NCI-H748 (cell line): ENCODE data around the gene CEACAM5.

Source experiments
- DNase-seq: peaks from one replicate; lab custom pipeline; 2025; ENCODE audit not compliant: unreplicated experiment; lab: John Stamatoyannopoulos, UW

The CEACAM5 gene

DNA sequence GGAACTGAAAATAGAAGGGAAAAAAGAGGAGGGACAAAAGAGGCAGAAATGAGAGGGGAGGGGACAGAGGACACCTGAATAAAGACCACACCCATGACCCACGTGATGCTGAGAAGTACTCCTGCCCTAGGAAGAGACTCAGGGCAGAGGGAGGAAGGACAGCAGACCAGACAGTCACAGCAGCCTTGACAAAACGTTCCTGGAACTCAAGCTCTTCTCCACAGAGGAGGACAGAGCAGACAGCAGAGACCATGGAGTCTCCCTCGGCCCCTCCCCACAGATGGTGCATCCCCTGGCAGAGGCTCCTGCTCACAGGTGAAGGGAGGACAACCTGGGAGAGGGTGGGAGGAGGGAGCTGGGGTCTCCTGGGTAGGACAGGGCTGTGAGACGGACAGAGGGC, at the start of gene CEACAM5:
Gene CEACAM5, plus strand, starts transcription at position 146 of the 400 bp plus-strand sequence. Its CDS starts 106 bp downstream, at position 252.
- peak; percentile 86 for DNase-seq

DNA sequence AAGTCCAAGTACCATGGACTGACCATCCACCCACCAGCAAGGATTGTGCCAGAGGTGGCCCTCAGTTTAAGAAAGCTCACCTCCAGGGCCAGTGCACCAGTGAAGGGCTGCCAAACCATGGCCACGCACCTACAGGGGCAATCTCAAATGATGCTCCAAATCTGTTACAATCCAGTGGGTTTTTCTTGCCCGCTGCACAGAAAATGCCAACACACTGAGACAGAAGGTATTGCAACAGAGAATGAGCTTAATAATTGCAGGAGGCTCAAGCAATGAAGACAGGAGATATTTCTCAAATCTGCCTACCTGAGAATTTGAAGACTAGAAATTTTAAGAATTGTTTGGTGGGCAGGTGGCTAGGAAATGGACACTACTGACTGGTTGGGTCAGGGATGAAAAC, 42.4 kb upstream of the CEACAM5 start:
- no peak for DNase-seq

DNA sequence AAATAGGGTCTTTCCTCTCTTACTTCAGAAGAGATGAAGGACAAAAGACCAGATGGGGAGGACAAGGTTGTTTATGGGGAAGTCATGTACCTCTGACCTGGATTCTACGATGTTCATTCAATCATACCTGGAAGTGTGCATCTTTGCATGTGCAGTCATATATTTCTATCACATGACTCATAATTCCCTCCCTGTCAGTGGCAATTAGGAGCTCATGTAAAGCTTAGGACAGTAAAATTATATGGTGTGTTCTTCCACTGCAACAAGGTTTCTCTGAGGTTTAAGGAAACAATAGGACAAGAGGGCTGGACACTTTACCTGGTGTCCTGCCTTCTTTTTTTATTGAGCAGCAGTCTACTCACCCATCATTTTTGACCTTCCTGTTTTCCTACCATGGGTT, 40.1 kb upstream of the CEACAM5 start:
- DNase-seq, result no peak

DNA sequence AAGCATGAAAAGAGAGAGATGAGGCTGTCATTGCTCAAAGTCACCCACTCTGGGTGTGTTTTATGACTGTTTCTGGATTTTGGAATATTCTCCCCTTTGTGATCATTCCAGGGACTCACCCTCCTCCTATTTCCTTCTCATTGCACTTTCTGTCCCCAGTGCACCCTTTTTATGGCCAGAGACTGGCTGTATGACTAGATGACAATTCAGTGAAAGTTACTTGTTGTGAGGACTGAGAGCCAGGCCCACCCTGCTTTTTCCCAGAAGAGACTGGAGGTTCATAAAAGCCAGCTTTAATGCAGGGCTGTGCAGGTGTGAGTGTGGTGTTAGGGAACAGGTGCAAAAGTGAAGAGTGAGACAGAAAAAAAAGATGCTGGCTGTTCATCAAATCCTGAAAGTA, 37.7 kb upstream of the CEACAM5 start:
- no peak for DNase-seq

DNA sequence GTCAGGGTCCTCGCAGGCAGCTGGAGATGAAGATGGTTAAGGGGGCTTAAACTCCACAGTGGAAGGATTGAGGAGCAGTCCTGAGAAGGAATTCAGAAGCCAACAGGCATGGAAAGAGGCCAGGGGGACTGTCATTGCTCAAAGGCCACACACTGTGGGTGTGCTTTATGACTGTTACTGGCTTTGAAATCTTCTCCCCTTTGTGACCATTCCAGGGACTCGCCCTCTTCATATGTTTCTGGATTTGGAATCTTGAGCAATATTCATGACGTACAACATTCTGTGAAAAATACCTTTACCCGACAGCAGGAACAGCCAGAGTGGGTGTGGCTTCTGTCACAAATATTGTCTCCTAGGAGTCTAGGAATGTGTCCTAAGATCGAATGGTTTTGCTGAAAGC, 36.9 kb upstream of the CEACAM5 start:
- no peak for DNase-seq

DNA sequence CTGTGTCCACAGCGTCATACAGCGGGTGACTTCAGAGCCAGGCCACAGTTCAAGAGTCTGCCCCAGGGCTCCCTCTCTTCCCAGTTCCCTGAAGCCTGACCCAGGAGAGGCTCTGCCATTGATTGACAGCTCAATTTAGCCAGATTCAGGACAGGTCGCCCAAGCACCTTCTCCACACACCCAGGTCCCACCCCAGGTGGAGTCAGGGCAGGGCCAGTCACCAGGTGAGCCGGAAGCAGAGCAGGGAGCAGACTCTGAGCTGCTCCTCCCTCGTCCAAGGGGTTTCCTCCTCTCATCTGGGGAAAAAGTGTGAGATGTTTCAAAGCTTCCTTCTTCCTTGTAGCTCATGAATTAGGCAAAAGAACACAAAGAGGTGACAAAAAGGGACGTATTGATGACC, 26.0 kb upstream of the CEACAM5 start:
- DNase-seq, result no peak

DNA sequence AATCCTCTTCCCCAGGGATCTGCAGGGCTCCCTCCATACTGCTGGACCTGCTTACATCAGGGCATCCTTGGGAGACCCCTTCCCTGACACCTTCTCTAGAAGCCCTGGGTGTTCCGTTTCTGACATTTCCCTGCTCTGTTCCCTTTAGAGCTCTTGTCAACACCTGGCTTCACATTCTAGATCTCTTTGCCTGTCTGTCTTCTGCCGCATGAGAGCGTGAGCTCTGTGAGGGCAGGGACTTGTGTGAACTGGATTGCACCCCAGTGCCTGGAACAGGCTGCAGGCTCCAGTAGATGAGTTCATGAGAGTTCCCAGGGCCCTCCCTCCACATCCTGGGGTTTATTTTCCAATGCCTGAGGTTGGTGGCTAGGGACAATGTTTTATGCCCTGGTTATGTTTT, 21.0 kb upstream of the CEACAM5 start:
- no peak for DNase-seq

DNA sequence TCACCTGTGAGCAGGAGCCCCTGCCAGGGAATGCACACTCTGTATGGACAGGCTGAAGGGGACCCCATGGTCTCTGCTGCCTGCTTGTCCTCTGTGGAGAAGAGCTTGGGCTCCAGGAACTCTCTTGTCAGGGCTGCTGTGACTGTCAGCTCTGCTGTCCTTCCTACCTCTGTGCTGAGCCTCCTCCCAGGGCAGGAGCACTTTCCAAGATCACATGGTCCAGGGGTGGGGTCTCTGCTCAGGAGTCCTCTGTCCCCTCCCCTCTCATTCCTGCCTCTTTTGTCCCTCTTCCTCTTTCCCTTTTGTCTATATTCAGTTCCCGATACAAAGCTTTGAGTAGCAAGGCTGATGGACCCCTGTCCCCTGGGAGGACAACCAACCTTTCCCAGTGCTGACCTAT, 20.3 kb upstream of the CEACAM5 start, which contains the start of gene CEACAM7:
Gene CEACAM7, minus strand, starts transcription at position 173 of the 400 bp plus-strand sequence. Its CDS starts 105 bp downstream, at position 68.
- no peak for DNase-seq

DNA sequence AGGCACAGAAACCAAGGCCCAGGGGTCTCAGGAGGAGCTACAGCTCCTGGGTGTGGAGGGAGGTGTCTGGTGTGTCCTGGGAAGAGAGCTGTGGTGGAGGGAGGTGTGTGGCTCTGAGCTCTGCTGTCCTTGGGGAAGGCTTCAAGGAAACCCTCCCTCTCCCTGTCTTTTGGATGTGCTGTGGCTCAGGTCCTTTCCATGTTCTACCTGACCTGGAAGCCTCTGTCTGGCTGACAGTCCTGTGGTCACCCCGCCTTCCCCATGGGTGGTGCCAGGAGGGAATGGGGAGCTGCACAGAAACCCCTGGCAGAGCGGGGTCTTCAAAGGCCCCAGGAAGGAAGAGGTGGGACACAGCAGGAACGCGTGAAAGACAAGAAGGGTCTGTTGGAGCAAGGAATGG, 19.7 kb upstream of the CEACAM5 start:
- no peak for DNase-seq

DNA sequence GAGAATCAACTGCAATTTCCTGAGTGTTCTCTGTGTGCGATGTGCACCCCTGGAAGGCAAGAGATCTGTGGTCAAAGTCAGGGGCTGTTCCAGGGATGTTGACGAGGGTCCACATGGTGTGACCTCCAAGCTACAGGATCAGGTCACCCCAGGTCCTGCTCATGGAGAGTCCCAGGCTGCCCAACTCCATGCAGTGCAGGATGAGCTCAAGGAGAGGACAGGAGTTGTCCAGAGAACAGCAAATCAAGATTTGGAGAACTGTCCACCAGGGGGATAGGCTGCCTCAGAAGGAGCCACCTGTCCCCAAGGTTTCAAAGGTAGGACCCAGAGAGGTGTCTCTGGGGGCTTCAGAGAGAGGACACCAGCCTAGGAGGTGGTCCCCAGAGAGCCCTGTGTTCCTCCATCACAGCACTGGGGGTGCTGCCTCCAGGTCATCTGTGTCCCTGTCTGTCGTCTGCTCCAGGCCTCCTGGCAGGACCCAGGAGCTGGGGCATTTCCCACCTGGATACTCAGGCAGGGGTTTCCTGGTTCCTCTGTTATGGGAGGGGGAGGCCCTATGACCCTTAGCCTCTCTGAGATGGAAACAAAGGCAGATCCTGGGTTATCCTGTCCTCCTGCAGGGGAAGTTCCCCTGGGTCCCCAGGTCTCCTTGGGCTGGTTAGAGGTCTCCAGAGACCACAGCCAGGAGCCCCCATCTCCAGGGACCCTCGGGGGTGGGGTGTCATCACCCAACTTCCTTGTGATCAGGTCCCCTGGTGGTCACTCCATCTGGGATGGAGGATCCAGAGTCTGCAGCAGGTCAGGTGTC, 18.2 kb upstream of the CEACAM5 start:
- no peak for DNase-seq

DNA sequence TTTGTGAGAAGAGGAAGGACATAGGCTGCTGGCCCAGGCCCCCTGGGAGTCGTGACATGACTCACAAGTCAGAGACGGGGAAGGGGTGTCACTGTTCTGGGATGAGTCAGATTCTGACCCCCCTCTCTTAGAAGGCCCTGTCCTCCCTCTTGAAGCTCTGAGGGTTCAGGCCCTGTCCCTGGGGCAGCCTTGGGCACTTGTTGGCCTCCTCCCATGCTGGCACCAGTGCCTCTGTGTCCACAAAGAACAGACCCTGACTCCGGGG, 17.7 kb upstream of the CEACAM5 start:
- no peak for DNase-seq

DNA sequence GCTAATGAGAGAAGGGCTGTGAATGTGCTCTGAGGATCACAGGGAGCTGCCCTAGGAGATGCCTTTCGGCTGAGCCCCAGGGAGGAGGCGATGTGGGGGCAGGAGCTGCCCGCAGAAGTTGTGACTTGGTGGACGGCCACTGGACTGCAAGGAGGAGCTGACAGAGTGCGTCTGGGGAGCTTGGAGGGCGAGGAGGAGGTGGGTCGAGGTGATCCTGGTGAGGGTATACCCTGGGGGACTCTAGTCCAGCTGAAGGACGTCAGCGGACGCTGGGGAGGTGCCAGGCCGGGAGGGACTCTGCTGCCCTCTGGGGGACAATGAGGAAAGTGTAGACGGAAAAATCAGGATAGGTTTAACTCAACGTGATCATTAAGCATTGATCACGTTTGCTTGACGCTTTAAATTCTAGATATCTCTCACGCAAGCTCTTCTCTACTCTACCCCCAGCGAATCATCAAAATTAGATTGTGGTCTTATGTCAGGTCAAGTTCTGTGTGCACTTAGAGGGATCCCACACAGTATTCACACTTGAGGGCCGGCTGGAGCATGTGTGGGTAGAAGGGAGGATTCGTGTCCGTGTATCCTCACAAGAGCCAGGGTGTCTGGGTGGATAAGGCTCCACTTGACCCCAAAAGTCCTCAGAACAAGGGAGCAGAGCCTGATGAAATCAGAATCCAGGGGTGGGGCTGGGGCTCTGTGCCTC, 17.0 kb upstream of the CEACAM5 start:
- DNase-seq, result peak; percentile 60

DNA sequence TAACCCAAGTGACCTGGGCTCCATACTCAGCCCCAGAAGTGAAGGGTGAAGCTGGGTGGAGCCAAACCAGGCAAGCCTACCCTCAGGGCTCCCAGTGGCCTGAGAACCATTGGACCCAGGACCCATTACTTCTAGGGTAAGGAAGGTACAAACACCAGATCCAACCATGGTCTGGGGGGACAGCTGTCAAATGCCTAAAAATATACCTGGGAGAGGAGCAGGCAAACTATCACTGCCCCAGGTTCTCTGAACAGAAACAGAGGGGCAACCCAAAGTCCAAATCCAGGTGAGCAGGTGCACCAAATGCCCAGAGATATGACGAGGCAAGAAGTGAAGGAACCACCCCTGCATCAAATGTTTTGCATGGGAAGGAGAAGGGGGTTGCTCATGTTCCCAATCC, 14.2 kb upstream of the CEACAM5 start:
- no peak for DNase-seq

DNA sequence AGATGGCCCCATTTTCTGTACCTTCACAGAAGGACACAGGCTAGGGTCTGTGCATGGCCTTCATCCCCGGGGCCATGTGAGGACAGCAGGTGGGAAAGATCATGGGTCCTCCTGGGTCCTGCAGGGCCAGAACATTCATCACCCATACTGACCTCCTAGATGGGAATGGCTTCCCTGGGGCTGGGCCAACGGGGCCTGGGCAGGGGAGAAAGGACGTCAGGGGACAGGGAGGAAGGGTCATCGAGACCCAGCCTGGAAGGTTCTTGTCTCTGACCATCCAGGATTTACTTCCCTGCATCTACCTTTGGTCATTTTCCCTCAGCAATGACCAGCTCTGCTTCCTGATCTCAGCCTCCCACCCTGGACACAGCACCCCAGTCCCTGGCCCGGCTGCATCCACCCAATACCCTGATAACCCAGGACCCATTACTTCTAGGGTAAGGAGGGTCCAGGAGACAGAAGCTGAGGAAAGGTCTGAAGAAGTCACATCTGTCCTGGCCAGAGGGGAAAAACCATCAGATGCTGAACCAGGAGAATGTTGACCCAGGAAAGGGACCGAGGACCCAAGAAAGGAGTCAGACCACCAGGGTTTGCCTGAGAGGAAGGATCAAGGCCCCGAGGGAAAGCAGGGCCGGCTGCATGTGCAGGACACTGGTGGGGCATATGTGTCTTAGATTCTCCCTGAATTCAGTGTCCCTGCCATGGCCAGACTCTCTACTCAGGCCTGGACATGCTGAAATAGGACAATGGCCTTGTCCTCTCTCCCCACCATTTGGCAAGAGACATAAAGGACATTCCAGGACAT, 13.4 kb upstream of the CEACAM5 start:
- no peak for DNase-seq

DNA sequence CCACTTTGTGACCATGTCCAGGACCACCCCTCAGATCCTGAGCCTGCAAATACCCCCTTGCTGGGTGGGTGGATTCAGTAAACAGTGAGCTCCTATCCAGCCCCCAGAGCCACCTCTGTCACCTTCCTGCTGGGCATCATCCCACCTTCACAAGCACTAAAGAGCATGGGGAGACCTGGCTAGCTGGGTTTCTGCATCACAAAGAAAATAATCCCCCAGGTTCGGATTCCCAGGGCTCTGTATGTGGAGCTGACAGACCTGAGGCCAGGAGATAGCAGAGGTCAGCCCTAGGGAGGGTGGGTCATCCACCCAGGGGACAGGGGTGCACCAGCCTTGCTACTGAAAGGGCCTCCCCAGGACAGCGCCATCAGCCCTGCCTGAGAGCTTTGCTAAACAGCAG, 12.7 kb upstream of the CEACAM5 start:
- no peak for DNase-seq

DNA sequence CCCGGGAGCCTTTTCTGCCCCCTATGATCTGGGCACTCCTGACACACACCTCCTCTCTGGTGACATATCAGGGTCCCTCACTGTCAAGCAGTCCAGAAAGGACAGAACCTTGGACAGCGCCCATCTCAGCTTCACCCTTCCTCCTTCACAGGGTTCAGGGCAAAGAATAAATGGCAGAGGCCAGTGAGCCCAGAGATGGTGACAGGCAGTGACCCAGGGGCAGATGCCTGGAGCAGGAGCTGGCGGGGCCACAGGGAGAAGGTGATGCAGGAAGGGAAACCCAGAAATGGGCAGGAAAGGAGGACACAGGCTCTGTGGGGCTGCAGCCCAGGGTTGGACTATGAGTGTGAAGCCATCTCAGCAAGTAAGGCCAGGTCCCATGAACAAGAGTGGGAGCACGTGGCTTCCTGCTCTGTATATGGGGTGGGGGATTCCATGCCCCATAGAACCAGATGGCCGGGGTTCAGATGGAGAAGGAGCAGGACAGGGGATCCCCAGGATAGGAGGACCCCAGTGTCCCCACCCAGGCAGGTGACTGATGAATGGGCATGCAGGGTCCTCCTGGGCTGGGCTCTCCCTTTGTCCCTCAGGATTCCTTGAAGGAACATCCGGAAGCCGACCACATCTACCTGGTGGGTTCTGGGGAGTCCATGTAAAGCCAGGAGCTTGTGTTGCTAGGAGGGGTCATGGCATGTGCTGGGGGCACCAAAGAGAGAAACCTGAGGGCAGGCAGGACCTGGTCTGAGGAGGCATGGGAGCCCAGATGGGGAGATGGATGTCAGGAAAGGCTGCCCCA, 11.8 kb upstream of the CEACAM5 start:
- DNase-seq, result no peak

DNA sequence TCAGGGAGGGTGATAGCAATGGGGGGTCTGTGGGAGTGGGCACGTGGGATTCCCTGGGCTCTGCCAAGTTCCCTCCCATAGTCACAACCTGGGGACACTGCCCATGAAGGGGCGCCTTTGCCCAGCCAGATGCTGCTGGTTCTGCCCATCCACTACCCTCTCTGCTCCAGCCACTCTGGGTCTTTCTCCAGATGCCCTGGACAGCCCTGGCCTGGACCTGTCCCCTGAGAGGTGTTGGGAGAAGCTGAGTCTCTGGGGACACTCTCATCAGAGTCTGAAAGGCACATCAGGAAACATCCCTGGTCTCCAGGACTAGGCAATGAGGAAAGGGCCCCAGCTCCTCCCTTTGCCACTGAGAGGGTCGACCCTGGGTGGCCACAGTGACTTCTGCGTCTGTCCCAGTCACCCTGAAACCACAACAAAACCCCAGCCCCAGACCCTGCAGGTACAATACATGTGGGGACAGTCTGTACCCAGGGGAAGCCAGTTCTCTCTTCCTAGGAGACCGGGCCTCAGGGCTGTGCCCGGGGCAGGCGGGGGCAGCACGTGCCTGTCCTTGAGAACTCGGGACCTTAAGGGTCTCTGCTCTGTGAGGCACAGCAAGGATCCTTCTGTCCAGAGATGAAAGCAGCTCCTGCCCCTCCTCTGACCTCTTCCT, 11.1 kb upstream of the CEACAM5 start:
- no peak for DNase-seq

DNA sequence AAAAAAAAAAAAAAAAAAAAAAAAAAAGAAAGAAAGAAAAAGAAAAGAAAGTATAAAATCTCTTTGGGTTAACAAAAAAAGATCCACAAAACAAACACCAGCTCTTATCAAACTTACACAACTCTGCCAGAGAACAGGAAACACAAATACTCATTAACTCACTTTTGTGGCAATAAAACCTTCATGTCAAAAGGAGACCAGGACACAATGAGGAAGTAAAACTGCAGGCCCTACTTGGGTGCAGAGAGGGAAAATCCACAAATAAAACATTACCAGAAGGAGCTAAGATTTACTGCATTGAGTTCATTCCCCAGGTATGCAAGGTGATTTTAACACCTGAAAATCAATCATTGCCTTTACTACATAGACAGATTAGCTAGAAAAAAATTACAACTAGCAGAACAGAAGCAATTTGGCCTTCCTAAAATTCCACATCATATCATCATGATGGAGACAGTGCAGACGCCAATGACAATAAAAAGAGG, 9.6 kb upstream of the CEACAM5 start:
- DNase-seq, result no peak

DNA sequence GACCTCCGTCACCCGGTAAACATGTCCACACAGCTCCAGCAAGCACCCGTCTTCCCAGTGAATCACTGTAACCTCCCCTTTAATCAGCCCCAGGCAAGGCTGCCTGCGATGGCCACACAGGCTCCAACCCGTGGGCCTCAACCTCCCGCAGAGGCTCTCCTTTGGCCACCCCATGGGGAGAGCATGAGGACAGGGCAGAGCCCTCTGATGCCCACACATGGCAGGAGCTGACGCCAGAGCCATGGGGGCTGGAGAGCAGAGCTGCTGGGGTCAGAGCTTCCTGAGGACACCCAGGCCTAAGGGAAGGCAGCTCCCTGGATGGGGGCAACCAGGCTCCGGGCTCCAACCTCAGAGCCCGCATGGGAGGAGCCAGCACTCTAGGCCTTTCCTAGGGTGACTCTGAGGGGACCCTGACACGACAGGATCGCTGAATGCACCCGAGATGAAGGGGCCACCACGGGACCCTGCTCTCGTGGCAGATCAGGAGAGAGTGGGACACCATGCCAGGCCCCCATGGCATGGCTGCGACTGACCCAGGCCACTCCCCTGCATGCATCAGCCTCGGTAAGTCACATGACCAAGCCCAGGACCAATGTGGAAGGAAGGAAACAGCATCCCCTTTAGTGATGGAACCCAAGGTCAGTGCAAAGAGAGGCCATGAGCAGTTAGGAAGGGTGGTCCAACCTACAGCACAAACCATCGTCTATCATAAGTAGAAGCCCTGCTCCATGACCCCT, 9.0 kb upstream of the CEACAM5 start:
- no peak for DNase-seq

DNA sequence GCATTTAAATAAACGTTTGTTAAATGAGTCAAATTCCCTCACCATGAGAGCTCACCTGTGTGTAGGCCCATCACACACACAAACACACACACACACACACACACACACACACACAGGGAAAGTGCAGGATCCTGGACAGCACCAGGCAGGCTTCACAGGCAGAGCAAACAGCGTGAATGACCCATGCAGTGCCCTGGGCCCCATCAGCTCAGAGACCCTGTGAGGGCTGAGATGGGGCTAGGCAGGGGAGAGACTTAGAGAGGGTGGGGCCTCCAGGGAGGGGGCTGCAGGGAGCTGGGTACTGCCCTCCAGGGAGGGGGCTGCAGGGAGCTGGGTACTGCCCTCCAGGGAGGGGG, 8.5 kb upstream of the CEACAM5 start:
- DNase-seq, result no peak
